Measurements from ENCODE around the gene TOM1.

The TOM1 gene

GRCh38 chr22:35299673-35300499, at the start of gene TOM1:
TSS of gene TOM1 (plus strand) at chr22:35299894. CDS start at chr22:35299929, 35 bp downstream.
- peak; percentile 97 for DNase-seq

GRCh38 chr22:35250156-35250555, 49.5 kb upstream of the TOM1 start:
- DNase-seq = no peak

GRCh38 chr22:35253946-35254345, 45.7 kb upstream of the TOM1 start:
- no peak for DNase-seq

- no peak for DNase-seq
Measured at GRCh38 chr22:35257002-35257320, 42.7 kb upstream of the TOM1 start.

- peak; percentile 92 for DNase-seq
Measured at GRCh38 chr22:35257321-35258190, 42.1 kb upstream of the TOM1 start, which contains the start of gene HMGXB4. TSS of gene HMGXB4 (plus strand) at chr22:35257493. CDS start at chr22:35262391, 4,898 bp downstream.

- peak; percentile 27 for DNase-seq
Measured at GRCh38 chr22:35258191-35258988, 41.3 kb upstream of the TOM1 start.

- no peak for DNase-seq
Measured at GRCh38 chr22:35264986-35265385, 34.7 kb upstream of the TOM1 start.

GRCh38 chr22:35266277-35266676, 33.4 kb upstream of the TOM1 start:
- DNase-seq = no peak

GRCh38 chr22:35269630-35270029, 30.1 kb upstream of the TOM1 start:
- no peak for DNase-seq

GRCh38 chr22:35274154-35274871, 25.4 kb upstream of the TOM1 start:
- DNase-seq = no peak

GRCh38 chr22:35275580-35275979, 24.1 kb upstream of the TOM1 start:
- no peak for DNase-seq

- no peak for DNase-seq
Measured at GRCh38 chr22:35276019-35276418, 23.7 kb upstream of the TOM1 start.

GRCh38 chr22:35288116-35288515, 11.6 kb upstream of the TOM1 start:
- no peak for DNase-seq

GRCh38 chr22:35292786-35293185, 6.9 kb upstream of the TOM1 start:
- DNase-seq = no peak

- no peak for DNase-seq
Measured at GRCh38 chr22:35296051-35296450, 3.6 kb upstream of the TOM1 start.

- no peak for DNase-seq
Measured at GRCh38 chr22:35299217-35299672, 449 bp upstream of the TOM1 start.

- DNase-seq = no peak
Measured at GRCh38 chr22:35301372-35301874, 1.7 kb downstream of the TOM1 start.

GRCh38 chr22:35303029-35303624, 3.4 kb downstream of the TOM1 start:
- no peak for DNase-seq

- no peak for DNase-seq
Measured at GRCh38 chr22:35305525-35306070, 5.9 kb downstream of the TOM1 start.

GRCh38 chr22:35306350-35306967, 6.8 kb downstream of the TOM1 start:
- DNase-seq = no peak

- no peak for DNase-seq
Measured at GRCh38 chr22:35307372-35307771, 7.7 kb downstream of the TOM1 start.

Measured in right hindlimb (tissue), 1 donor.